ENCODE results near the gene KLHDC7B. TPM values are rescaled to one million over a fixed set of nuclear protein-coding genes. Genes with fewer than 3 reads are reported as not detected.
A peak's percentile ranks its signal among the peaks of the same experiment; 100 is the strongest.

Gene KLHDC7B
- total RNA-seq, 2 donors from 2014 or later: 0.14 to 0.28 TPM

- DNase-seq (ENCODE audit: low spot score): no peak
- intact Hi-C loops (cut with DNase I): no loop called here
Observed at GRCh38 chr22:50579752-50580151, 34.1 kb downstream of the KLHDC7B start.

DNA sequence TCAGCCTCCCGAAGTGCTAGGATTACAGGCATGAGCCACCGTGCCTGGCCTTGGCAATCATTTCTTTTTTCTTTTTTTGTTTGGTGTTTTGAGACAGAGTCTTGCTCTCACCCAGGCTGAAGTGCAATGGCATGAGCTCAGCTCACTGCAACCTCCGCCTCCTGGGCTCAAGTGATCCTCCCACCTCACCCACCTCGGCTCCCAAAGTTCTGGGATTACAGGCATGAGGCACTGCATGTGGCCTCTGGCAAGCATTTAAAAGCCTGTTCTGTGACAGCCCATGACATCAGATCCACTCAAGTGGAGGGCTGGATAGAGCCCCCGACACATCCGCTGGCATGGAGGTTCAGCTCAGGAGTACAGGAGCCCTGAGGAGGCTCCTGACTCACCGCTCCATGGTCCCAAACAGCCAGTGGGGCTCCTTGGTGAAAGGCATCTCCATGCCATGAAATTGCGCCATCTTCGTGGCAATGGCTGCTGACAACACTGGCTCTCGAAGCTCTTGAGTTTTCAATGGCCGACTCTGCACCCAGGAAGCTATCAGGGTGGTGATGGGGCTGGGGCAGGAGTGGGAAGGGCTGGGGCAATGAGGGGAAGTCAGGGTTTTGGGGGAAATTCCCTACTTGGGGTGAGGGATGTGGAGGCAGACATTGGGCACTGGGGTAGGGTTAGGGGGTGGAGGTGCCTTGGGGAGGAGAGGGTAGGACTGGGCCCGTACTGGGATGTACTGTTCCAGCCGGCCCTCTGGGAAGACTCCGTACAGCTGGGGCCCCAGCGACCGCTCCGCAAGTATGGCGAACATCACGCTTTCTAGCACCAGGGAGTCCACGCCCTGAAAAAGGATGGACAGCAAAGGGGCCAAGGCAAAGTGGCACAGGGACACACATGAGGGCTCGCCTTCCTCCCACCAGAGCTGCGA, 35.6 kb downstream of the KLHDC7B start:
- intact Hi-C loops (cut with DNase I): no loop called here
- peak; percentile 50 for DNase-seq (ENCODE audit: low spot score)

DNA sequence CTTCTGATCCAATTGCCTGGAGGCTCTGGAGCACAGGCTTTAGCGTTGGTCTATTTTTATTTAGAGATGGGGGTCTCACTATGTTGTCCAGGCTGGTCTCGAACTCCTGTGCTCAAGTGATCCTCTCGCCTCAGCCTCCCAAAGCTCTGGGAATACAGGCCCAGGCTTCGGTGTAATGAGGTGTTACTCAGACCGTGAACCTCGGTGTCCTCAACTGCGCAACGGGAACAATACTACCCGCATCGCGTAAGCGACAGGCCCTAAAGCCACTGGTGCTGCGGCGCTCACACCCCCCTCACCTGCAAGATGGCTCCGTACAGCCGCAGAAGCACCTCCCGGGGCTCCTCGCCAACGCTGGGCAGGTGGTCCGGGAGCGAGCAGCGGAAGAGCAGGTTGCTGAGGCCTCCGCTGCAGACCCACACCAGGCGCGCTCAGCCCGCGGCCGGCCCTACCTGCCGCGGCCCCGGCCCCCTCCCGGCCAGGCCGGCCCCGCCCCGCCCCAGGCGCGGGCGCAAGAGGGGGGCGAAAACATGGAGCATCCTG, 36.3 kb downstream of the KLHDC7B start:
- intact Hi-C loops (cut with DNase I): no loop called here
- no peak for DNase-seq (ENCODE audit: low spot score)

GRCh38 chr22:50582493-50583293, 37.0 kb downstream of the KLHDC7B start, which contains the start of gene CHKB:
Gene CHKB (minus strand): TSS chr22:50582849. CDS start chr22:50582781, 68 bp downstream.
- peak; percentile 99 for DNase-seq (ENCODE audit: low spot score)
- intact Hi-C loops (cut with DNase I): no loop called here

DNA sequence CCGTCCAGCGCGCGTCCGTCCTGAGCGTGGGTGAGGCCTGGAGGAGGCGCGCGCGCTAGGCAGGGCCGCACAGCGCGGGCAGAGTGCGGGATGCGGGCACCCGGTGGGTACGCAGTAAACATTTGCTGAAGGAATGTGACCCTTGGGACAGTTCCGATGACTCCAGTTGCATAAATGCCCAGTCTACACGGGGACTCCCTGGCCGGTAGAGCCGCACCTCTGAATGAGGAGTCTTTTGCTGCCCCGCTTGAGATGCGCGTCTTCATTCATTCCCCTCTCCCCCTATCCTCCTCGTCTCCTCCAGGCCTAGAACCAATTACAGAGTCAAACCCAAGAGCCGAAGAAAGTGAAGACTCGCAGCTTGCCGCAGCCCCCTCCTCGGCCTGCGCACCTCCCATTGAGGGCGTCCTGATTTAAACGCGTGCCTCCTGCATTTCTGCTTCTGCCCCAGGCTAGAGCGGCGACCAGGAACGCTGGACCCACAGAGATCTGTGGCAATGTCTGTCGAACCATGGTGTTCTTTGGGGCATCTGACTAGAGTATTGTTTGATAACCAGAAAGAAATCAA, 37.7 kb downstream of the KLHDC7B start:
- intact Hi-C loops (cut with DNase I): no loop called here
- DNase-seq (ENCODE audit: low spot score): no peak

DNA sequence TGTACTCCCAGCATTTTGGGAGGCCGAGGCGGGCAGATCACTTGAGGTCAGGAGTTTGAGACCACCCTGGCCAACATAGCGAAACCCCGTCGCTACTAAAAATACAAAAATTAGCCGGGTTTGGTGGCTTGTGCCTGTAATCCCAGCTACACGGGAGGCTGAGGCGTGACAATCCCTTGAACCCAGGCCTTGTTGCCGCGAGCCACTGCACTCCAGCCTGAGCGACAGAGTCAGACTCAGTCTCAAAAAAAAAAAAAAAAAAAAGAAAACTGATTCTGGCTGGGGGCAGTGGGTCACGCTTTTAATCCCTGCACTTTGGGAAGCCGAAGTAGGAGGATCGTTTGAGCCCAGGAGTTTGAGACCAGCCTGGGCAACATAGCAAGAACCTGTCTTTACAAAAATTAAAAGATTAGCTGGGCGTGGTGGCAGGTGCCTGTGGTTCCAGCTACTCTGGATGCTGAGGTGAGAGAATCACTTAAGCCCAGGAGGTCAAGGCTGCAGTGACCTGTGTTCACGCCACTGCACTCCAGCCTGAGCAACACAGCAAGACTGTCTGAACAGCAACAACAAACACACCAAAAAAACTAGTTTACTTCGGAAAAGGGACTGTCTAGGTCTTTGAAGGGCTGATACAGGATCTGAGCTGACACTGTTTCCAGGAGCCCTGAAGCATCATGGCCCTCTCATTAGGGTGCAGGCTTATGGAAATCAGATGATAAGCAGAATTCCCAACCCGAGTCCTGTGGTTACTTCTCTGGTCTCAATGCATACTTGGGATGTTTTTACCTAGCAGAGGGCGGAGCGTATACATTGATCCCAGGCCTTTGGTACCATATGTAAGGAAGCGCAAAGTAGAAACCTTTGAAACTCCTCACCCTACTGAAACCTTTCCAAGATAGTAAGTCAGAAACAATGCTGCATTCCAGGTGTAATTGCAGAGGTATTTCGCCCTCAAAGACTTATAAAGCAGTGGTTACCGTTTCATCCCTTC, 38.7 kb downstream of the KLHDC7B start:
- no peak for DNase-seq (ENCODE audit: low spot score)

GRCh38 chr22:50585238-50585637, 39.5 kb downstream of the KLHDC7B start:
- no peak for DNase-seq (ENCODE audit: low spot score)
- intact Hi-C loops (cut with DNase I): no loop called here

More for the DNA sequence above, 38.7 kb downstream of the KLHDC7B start:
- intact Hi-C loops (cut with DNase I): no loop called here

DNA sequence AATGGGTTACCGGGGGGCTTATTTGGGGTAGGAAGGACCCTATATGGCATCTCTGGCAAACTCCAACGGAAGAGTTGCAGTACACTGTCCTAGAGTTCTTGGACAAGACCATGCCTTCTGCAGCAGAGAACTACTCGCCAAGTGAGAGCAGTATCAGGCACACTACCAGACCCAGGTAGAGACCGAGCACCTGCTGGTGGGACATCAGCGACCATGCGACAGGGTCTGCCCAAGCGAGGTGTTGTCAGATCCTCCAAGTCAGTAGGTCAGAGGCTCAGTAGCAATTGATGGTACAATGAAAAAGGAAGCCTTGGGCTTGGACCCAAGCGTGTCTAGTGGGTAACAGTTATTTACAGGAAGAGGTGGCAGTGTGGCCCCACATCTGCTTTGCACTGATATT, 40.1 kb downstream of the KLHDC7B start:
- DNase-seq (ENCODE audit: low spot score): no peak
- intact Hi-C loops (cut with DNase I): no loop called here

DNA sequence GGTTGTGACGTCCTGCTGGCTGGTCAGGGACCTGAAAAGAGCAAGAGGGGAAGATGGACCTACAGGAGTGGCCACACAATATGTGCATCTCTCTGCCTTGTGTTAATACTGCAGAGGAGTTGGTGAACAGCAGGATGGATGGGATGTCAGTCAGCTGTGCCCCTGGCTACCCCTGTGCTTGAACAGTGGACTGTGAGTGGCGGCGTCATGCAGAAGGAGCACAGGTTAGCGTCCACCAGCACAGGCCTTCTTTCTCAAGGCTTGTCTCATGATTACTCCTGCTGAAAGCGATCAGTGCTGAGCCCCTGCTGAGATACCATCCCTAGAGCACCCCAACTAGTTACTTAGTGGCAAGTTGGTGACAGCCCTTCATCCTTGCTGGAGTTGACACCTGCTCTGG, 40.7 kb downstream of the KLHDC7B start:
- intact Hi-C loops (cut with DNase I): no loop called here
- DNase-seq (ENCODE audit: low spot score): no peak

- DNase-seq (ENCODE audit: low spot score): no peak
- intact Hi-C loops (cut with DNase I): no loop called here
Observed at GRCh38 chr22:50587407-50587806, 41.7 kb downstream of the KLHDC7B start.

- intact Hi-C loops (cut with DNase I): no loop called here
- peak; percentile 26 for DNase-seq (ENCODE audit: low spot score)
Observed at GRCh38 chr22:50595189-50595588, 49.5 kb downstream of the KLHDC7B start.

DNA sequence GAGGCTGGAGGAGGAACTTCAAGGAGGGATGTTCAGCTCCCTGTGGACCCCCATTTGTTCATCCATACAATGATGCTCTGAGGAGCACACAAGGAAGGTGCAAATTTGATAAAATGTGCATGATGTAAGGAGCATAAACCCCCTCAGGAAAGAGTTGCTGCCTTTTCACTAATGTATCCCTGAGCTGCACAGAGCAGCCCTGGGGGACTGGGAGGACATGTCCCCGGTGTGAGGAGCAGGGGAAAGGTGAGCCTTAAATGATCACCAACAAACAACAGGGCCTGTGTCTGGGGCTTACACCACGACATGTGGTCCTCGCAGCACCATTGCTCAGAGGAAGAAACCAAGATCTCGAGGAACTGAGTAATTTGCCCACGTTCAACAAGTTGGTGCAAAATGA, 51.4 kb downstream of the KLHDC7B start:
- peak; percentile 31 for DNase-seq (ENCODE audit: low spot score)
- intact Hi-C loops (cut with DNase I): no loop called here

- DNase-seq (ENCODE audit: low spot score): peak; percentile 86
- intact Hi-C loops (cut with DNase I): no loop called here
Observed at GRCh38 chr22:50599816-50600455, 54.2 kb downstream of the KLHDC7B start.

GRCh38 chr22:50600538-50600937, 54.8 kb downstream of the KLHDC7B start, which contains the start of gene MAPK8IP2:
Gene MAPK8IP2 (plus strand): TSS chr22:50600793. CDS start chr22:50600819, 26 bp downstream.
- DNase-seq (ENCODE audit: low spot score): peak; percentile 76
- intact Hi-C loops (cut with DNase I): no loop called here
